ENCODE data around the gene DKKL1. TPM values are rescaled to one million over a fixed set of nuclear protein-coding genes. Genes with fewer than 3 reads are reported as not detected.

Gene DKKL1
- total RNA-seq, 2 donors from 2014 or later, result not detected

DNA sequence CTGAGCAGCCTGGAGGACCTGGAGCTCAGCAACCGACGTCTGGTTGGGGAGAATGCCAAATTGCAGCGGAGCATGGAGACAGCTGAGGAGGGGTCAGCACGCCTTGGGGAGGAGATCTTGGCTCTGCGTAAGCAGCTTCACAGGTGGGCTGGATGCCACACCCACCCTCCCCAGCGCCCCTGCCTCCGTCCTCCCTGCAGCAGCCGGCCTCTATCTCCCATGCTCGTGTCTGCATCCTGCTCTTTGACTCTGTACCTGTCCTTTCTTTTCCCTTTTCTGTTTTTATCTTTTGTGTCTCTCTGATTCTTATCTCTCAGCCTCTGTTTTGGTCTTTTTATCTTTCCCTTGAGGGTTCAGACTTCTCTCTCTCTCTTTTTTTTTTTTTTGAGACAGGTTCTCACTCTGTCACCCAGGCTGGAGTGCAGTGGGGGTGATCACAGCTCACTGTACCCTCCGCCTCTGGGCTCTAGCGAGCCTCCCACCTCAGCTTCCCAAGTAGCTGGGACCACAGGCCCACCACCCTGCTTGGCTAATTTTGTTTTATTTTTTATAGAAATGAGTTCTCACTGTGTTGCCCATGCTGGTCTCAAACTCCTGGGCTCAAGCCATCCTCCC lies 34.4 kb downstream of the DKKL1 start:
- TF ChIP-seq POLR2A (IDR thresholded peaks at IDR 0.05) (no peak), CTCF (IDR thresholded peaks at IDR 0.05) (no peak)
- intact Hi-C loops (cut with DNase I), result no loop called here
- H3K9me3 ChIP-seq, result no peaks in the 10 kb centered on the region
- no peaks in the 10 kb centered on the region for H3K4me1 ChIP-seq
- no peak for ATAC-seq
- no peaks in the 10 kb centered on the region for H3K27me3 ChIP-seq
- WGBS, 2 donors, result 78 to 84% methylated on average over 11 of the region's 11 CpGs
- H3K4me3 ChIP-seq, result no peak overlapping the region
- H3K36me3 ChIP-seq (replicated peaks in 1 of 2; ENCODE audit: insufficient read depth in 1 of 2, low read depth in 2 of 2), result no peaks in the 10 kb centered on the region
- DNase-seq, result no peak
- no peak overlapping the region for H3K27ac ChIP-seq

DNA sequence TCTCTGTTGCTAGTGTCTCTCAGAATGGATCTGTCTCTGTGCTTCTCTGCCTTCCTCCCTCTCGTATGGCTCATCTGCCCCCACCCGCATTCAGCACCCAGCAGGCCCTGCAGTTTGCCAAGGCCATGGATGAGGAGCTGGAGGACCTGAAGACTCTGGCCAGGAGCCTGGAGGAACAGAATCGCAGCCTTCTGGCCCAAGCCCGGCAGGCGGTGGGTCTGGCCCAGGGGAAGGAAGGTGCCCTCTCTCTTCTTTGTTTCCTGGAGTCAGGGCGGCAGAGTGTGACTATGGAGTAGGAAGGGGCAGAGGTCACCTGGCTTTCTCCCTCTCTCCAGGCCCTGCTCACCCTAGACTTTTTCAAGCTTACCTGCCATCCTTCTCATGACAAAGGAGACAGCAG lies 35.3 kb downstream of the DKKL1 start:
- Histone ChIP-seq H3K4me1 (no peaks in the 10 kb centered on the region), H3K4me3 (no peak overlapping the region), H3K27ac (no peak overlapping the region), H3K9me3 (no peaks in the 10 kb centered on the region), H3K36me3 (replicated peaks in 1 of 2; ENCODE audit: insufficient read depth in 1 of 2, low read depth in 2 of 2) (no peaks in the 10 kb centered on the region), H3K27me3 (no peaks in the 10 kb centered on the region)
- DNase-seq (no peak), ATAC-seq (no peak)
- TF ChIP-seq CTCF (IDR thresholded peaks at IDR 0.05), result no peak
- TF ChIP-seq POLR2A (IDR thresholded peaks at IDR 0.05), result no peak
- intact Hi-C loops (cut with DNase I), result no loop called here
- 86 to 92% methylated on average over 5 to 6 of the region's 6 CpGs for WGBS, 2 donors

GRCh38 chr19:49400029-49400428 lies 36.4 kb downstream of the DKKL1 start:
- intact Hi-C loops (cut with DNase I), result no loop called here

GRCh38 chr19:49403404-49404187 lies 39.9 kb downstream of the DKKL1 start:
- no peak overlapping the region for H3K27ac ChIP-seq
- H3K36me3 ChIP-seq (replicated peaks in 1 of 2; ENCODE audit: insufficient read depth in 1 of 2, low read depth in 2 of 2), result no peaks in the 10 kb centered on the region
- H3K4me3 ChIP-seq, result no peak overlapping the region
- no peak for TF ChIP-seq CTCF (IDR thresholded peaks at IDR 0.05)
- TF ChIP-seq POLR2A (IDR thresholded peaks at IDR 0.05), result no peak
- intact Hi-C loops (cut with DNase I), result no loop called here
- no peaks in the 10 kb centered on the region for H3K4me1 ChIP-seq
- DNase-seq (no peak), ATAC-seq (no peak)
- WGBS, 2 donors, result 21 to 42% methylated on average over 6 to 7 of the region's 7 CpGs
- no peaks in the 10 kb centered on the region for H3K27me3 ChIP-seq
- no peaks in the 10 kb centered on the region for H3K9me3 ChIP-seq

More at GRCh38 chr19:49400029-49400428, 36.4 kb downstream of the DKKL1 start:
- Histone ChIP-seq H3K36me3 (replicated peaks in 1 of 2; ENCODE audit: insufficient read depth in 1 of 2, low read depth in 2 of 2) (no peaks in the 10 kb centered on the region), H3K4me3 (no peak overlapping the region), H3K4me1 (no peaks in the 10 kb centered on the region), H3K27ac (no peak overlapping the region), H3K9me3 (no peaks in the 10 kb centered on the region), H3K27me3 (no peaks in the 10 kb centered on the region)
- no peak for DNase-seq
- TF ChIP-seq CTCF (IDR thresholded peaks at IDR 0.05) (no peak), POLR2A (IDR thresholded peaks at IDR 0.05) (no peak)
- WGBS, 2 donors, result 84 to 87% methylated on average over 6 of the region's 6 CpGs
- no peak for ATAC-seq
